CD14-positive monocyte (primary cell): Measurements from ENCODE around the gene PEX10. TPM values are rescaled to one million over a fixed set of nuclear protein-coding genes. Genes with fewer than 3 reads are reported as not detected.

ENCODE experiments used
- DNase-seq, 3 donors: peaks; one replicate each; pipeline ENCODE4 v3.0.0-alpha.2; 2011 to 2022
- H2AFZ ChIP-seq: 2 replicates; pipeline ENCODE4 v1.6.0; 2012; ENCODE audit warnings: mild to moderate bottlenecking, low read depth, low read length, inconsistent platforms; ENCODE audit not compliant: insufficient read depth, poor library complexity, severe bottlenecking
- H3K27ac ChIP-seq, 2 donors: 1 replicate in 1 of 2; 2 replicates in 1 of 2; pipeline ENCODE4 v1.5.1; 2012 to 2013; ENCODE audit warnings: low read length in 2 of 2, control low read depth in 1 of 2, inconsistent platforms in 1 of 2, low read depth in 1 of 2, mild to moderate bottlenecking in 1 of 2
- H3K27me3 ChIP-seq, 2 donors: one replicate each; pipeline versions ENCODE4 v1.6.0 to v1.6.1; 2011 to 2013; ENCODE audit warnings: low read length in 2 of 2; ENCODE audit not compliant: control insufficient read depth in 2 of 2, insufficient read depth in 2 of 2
- H3K36me3 ChIP-seq, 2 donors: replicated peaks in 1 of 2; 1 replicate in 1 of 2; 2 replicates in 1 of 2; pipeline versions ENCODE4 v1.5.1 to v1.6.1; 2012 to 2013; ENCODE audit warnings: low read length in 2 of 2, control low read depth in 1 of 2, inconsistent platforms in 1 of 2, mild to moderate bottlenecking in 1 of 2; ENCODE audit not compliant: insufficient read depth in 2 of 2, control insufficient read depth in 1 of 2
- H3K4me1 ChIP-seq, 2 donors: 1 replicate in 1 of 2; 2 replicates in 1 of 2; pipeline versions ENCODE4 v1.5.1 to v1.6.1; 2012 to 2013; ENCODE audit warnings: low read length in 2 of 2, control low read depth in 1 of 2, inconsistent platforms in 1 of 2, mild to moderate bottlenecking in 1 of 2, moderate library complexity in 1 of 2; ENCODE audit not compliant: insufficient read depth in 2 of 2, control insufficient read depth in 1 of 2
- H3K4me2 ChIP-seq: replicated peaks from 2 replicates; pipeline ENCODE3; 2012; ENCODE audit warnings: low read length, moderate library complexity, mild to moderate bottlenecking; ENCODE audit not compliant: poor library complexity, severe bottlenecking; ENCODE audit errors: extremely low read depth
- H3K4me3 ChIP-seq, 3 experiments: fragments of 200-600 bp in 1 of 3; sonication (generic) in 1 of 3; replicated peaks in 1 of 3; 1 replicate in 2 of 3; 2 replicates in 1 of 3; pipeline ENCODE4 v1.5.1; 2011 to 2013; ENCODE audit warnings: low read length in 3 of 3, mild to moderate bottlenecking in 3 of 3, control low read depth in 2 of 3, low read depth in 2 of 3, inconsistent platforms in 1 of 3, moderate library complexity in 1 of 3
- H3K79me2 ChIP-seq: 2 replicates; pipeline ENCODE4 v1.6.0; 2012; ENCODE audit warnings: mild to moderate bottlenecking, control low read depth, inconsistent platforms, low read length, moderate library complexity; ENCODE audit not compliant: insufficient read depth
- H3K9ac ChIP-seq: 2 replicates; pipeline ENCODE4 v1.6.0; 2017; ENCODE audit warnings: low read length, mild to moderate bottlenecking; ENCODE audit not compliant: insufficient read depth, poor library complexity, severe bottlenecking
- H3K9me3 ChIP-seq, 2 donors: replicated peaks in 1 of 2; 1 replicate in 1 of 2; 2 replicates in 1 of 2; pipeline versions ENCODE4 v1.5.1 to v1.6.1; 2012 to 2013; ENCODE audit warnings: low read length in 2 of 2, control low read depth in 1 of 2; ENCODE audit not compliant: control insufficient read depth in 1 of 2, insufficient read depth in 1 of 2
- H4K20me1 ChIP-seq: 2 replicates; pipeline ENCODE4 v1.6.0; 2012; ENCODE audit warnings: mild to moderate bottlenecking, low read length, control low read depth, moderate library complexity; ENCODE audit not compliant: insufficient read depth
- H3K27ac Mint-ChIP-seq, 7 donors: one replicate each; pipeline ENCODE4 v1.8.0; 2020; ENCODE audit warnings: mild to moderate bottlenecking in 7 of 7, mixed read lengths in 7 of 7, moderate library complexity in 6 of 7, inconsistent platforms in 2 of 7
- H3K27me3 Mint-ChIP-seq, 3 donors: one replicate each; pipeline ENCODE4 v1.8.0; 2021 to 2022; ENCODE audit warnings: low read depth in 3 of 3, mild to moderate bottlenecking in 3 of 3, mixed read lengths in 3 of 3, moderate library complexity in 3 of 3, inconsistent platforms in 1 of 3
- H3K36me3 Mint-ChIP-seq, 2 donors: one replicate each; pipeline ENCODE4 v1.8.0; 2020; ENCODE audit warnings: mixed read lengths in 2 of 2, inconsistent platforms in 1 of 2, mild to moderate bottlenecking in 1 of 2
- H3K4me1 Mint-ChIP-seq: one replicate; pipeline ENCODE4 v1.8.0; 2020; ENCODE audit warnings: mild to moderate bottlenecking, mixed read lengths
- H3K4me3 Mint-ChIP-seq, 2 donors: one replicate each; pipeline ENCODE4 v1.8.0; 2020; ENCODE audit warnings: mild to moderate bottlenecking in 2 of 2, mixed read lengths in 2 of 2, moderate library complexity in 1 of 2
- H3K9me3 Mint-ChIP-seq, 7 donors: one replicate each; pipeline ENCODE4 v1.8.0; 2020 to 2022; ENCODE audit warnings: mixed read lengths in 7 of 7, mild to moderate bottlenecking in 6 of 7, moderate library complexity in 6 of 7, inconsistent platforms in 2 of 7
- CTCF ChIP-seq: fragments of 200-600 bp; IDR thresholded peaks from one replicate; pipeline ENCODE4 v1.8.0; 2022; ENCODE audit warnings: antibody characterized with exemption, mild to moderate bottlenecking
- WGBS: methylation state at CpG from one replicate; pipeline ENCODE4 v1.1.5; 2013; ENCODE audit warnings: missing lambda C conversion rate; ENCODE audit not compliant: insufficient coverage; 5-methylcytosine and 5-hydroxymethylcytosine counted together
- intact Hi-C, 2 donors: fragments of 100-400 bp; cut with micrococcal nuclease; formaldehyde crosslinking; loops; one replicate each; pipeline versions ENCODE4 v1.15.0 to v1.15.1; 2023
- polyA plus RNA-seq, 3 donors: library from polyadenylated mRNA; depleted of rRNA in 1 of 3; unstranded in 2 of 3; stranded (reverse) in 1 of 3; fragments of 300-500 nt in 2 of 3; fragments of >200 nt in 1 of 3; fragmentation: Illumina TruSeq in 2 of 3; gene quantifications; 1 replicate in 2 of 3; 2 replicates in 1 of 3; pipeline ENCODE4 v1.2.3, GENCODE V29; 2012 to 2021

Gene PEX10
- polyA plus RNA-seq, 3 donors = 7.0 to 10.5 (median 8.2) TPM

DNA sequence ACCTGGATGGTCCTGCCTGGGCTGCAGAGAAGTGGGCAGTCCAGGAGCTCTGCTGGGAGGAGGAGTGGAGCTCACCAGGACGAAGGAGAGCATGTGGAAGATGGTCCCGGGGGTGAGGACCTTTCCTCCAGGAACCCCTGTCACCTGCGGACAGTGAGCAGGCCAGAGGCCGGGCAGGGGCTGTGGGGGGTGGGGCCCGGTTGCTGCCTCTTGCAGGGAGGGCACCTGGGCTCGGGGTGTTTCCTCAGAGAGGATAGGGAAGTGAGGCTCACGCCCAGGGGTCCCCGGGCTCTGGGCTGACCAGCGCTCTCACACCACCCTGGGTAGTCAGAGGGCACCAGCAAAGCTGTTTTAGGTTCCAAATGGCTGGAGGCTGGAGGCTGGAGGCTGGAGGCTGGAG lies 22.7 kb upstream of the PEX10 start:
- Mint-ChIP-seq H3K4me3 (no peak overlapping the region), H3K9me3 (peaks cover 1 to 4% (median 4%) of the 10 kb centered on the region in 7 donors), H3K36me3 (no peaks in the 10 kb centered on the region), H3K27ac (no peak overlapping the region), H3K27me3 (peaks cover 2 to 14% (median 9%) of the 10 kb centered on the region in 3 donors), H3K4me1 (no peaks in the 10 kb centered on the region)
- intact Hi-C loops = no loop called here
- H3K27ac ChIP-seq = no peak overlapping the region
- H3K4me1 ChIP-seq = no peaks in the 10 kb centered on the region
- no peak overlapping the region for H3K9ac ChIP-seq
- H3K36me3 ChIP-seq = no peaks in the 10 kb centered on the region
- DNase-seq = no peak
- H3K4me3 ChIP-seq = no peak overlapping the region
- 70% methylated on average over 4 of the region's 9 CpGs for WGBS
- H3K4me2 ChIP-seq = no peak overlapping the region
- no peaks in the 10 kb centered on the region for H3K79me2 ChIP-seq
- H4K20me1 ChIP-seq = no peaks in the 10 kb centered on the region
- H3K9me3 ChIP-seq = peaks cover 0 to 3% of the 10 kb centered on the region in 2 donors
- no peak overlapping the region for H2AFZ ChIP-seq
- no peak for TF ChIP-seq CTCF
- H3K27me3 ChIP-seq = no peaks in the 10 kb centered on the region

- Mint-ChIP-seq H3K9me3 (peaks cover 11 to 14% (median 12%) of the 10 kb centered on the region in 7 donors), H3K27ac (no peak overlapping the region), H3K4me3 (no peak overlapping the region), H3K4me1 (no peaks in the 10 kb centered on the region), H3K36me3 (no peaks in the 10 kb centered on the region), H3K27me3 (peaks cover 4 to 16% (median 9%) of the 10 kb centered on the region in 3 donors)
- WGBS = 55% methylated on average over 25 of the region's 34 CpGs
- no peak for TF ChIP-seq CTCF
- Histone ChIP-seq H3K4me3 (no peak overlapping the region), H3K79me2 (no peaks in the 10 kb centered on the region), H3K27ac (no peak overlapping the region), H3K4me1 (no peaks in the 10 kb centered on the region), H3K27me3 (no peaks in the 10 kb centered on the region), H4K20me1 (no peaks in the 10 kb centered on the region), H3K36me3 (no peaks in the 10 kb centered on the region), H3K9ac (no peak overlapping the region), H3K4me2 (no peak overlapping the region), H2AFZ (no peak overlapping the region), H3K9me3 (peaks cover 0 to 12% of the 10 kb centered on the region in 2 donors)
- no peak for DNase-seq
- intact Hi-C loops = no loop called here
Measured at GRCh38 chr1:2433936-2434655, 21.7 kb upstream of the PEX10 start.
